Colonic mucosa (tissue), 4 donors: ENCODE data around the gene AUTS2. TPM values are rescaled to one million over a fixed set of nuclear protein-coding genes. Genes with fewer than 3 reads are reported as not detected.

Experiments used
- DNase-seq: peaks from one replicate; pipeline ENCODE4 v3.0.0-alpha.2; 2020
- H3K27ac ChIP-seq: fragments of 200-600 bp; one replicate; pipeline ENCODE4 v1.8.0; 2021
- H3K27me3 ChIP-seq: fragments of 200-600 bp; one replicate; pipeline ENCODE4 v1.8.0; 2021
- H3K36me3 ChIP-seq: fragments of 200-600 bp; one replicate; pipeline ENCODE4 v1.8.0; 2021
- H3K4me1 ChIP-seq: fragments of 200-600 bp; one replicate; pipeline ENCODE4 v1.8.0; 2021; ENCODE audit warnings: mild to moderate bottlenecking
- H3K4me3 ChIP-seq: fragments of 200-600 bp; one replicate; pipeline ENCODE4 v1.8.0; 2021
- H3K9ac ChIP-seq, 2 donors: one replicate each; pipeline ENCODE4 v1.7.0; 2013; ENCODE audit warnings: control low read depth in 2 of 2, low read depth in 2 of 2, low read length in 2 of 2
- H3K9me3 ChIP-seq: fragments of 200-600 bp; one replicate; pipeline ENCODE4 v1.8.0; 2021
- CTCF ChIP-seq: fragments of 200-600 bp; IDR thresholded peaks from one replicate; pipeline ENCODE4 v1.8.0; 2022; ENCODE audit warnings: antibody characterized with exemption, mild to moderate bottlenecking
- intact Hi-C: fragments of 100-400 bp; cut with DNase I; formaldehyde crosslinking; loops from one replicate; pipeline ENCODE4 v1.14.1; 2022
- total RNA-seq, 2 donors: library from RNA; stranded (reverse); fragmentation: NEBNext Ultra II Directional in 1 of 2; extraction: Animal tissue kit (Norgen Biotek cat#: 25700) in 1 of 2; gene quantifications; one replicate each; pipeline ENCODE4 v1.2.1, GENCODE V29; 2021
- donor health status: healthy.
- donor health status: DM: no; HTN: no; CAD: no.
- donor health status: DM: no; HTN: no; CAD: no.

AUTS2 gene
- total RNA-seq, 2 donors from 2014 or later: 39.8 to 42.3 TPM

- TF ChIP-seq CTCF: no peak
- intact Hi-C loops: no loop called here
- H3K4me3 ChIP-seq: no peak overlapping the region
Measured at GRCh38 chr7:69837387-69838068, 239.3 kb downstream of the AUTS2 start.

GRCh38 chr7:69839782-69840181 is 241.5 kb downstream of the AUTS2 start:
- Histone ChIP-seq H3K36me3 (no peaks in the 10 kb centered on the region), H3K27me3 (no peaks in the 10 kb centered on the region), H3K4me1 (no peaks in the 10 kb centered on the region), H3K4me3 (no peak overlapping the region), H3K9me3 (no peaks in the 10 kb centered on the region), H3K9ac (no peak overlapping the region), H3K27ac (no peak overlapping the region)
- no peak for DNase-seq
- TF ChIP-seq CTCF: no peak
- intact Hi-C loops: no loop called here

More at GRCh38 chr7:69837387-69838068, 239.3 kb downstream of the AUTS2 start:
- Histone ChIP-seq H3K27me3 (no peaks in the 10 kb centered on the region), H3K36me3 (no peaks in the 10 kb centered on the region), H3K9ac (no peak overlapping the region), H3K4me1 (no peaks in the 10 kb centered on the region), H3K9me3 (no peaks in the 10 kb centered on the region), H3K27ac (no peak overlapping the region)
- no peak for DNase-seq

- DNase-seq: no peak
- no peak for TF ChIP-seq CTCF
- intact Hi-C loops: no loop called here
Measured at GRCh38 chr7:69840248-69840647, 242.0 kb downstream of the AUTS2 start.

GRCh38 chr7:69843653-69844052 is 245.4 kb downstream of the AUTS2 start:
- H3K27me3 ChIP-seq: no peaks in the 10 kb centered on the region
- no peak overlapping the region for H3K4me3 ChIP-seq
- no peak overlapping the region for H3K27ac ChIP-seq
- H3K9ac ChIP-seq: no peak overlapping the region
- H3K9me3 ChIP-seq: no peaks in the 10 kb centered on the region
- no peaks in the 10 kb centered on the region for H3K4me1 ChIP-seq
- no peak for DNase-seq
- H3K36me3 ChIP-seq: no peaks in the 10 kb centered on the region
- intact Hi-C loops: no loop called here
- no peak for TF ChIP-seq CTCF

More at GRCh38 chr7:69840248-69840647, 242.0 kb downstream of the AUTS2 start:
- no peaks in the 10 kb centered on the region for H3K4me1 ChIP-seq
- H3K27me3 ChIP-seq: no peaks in the 10 kb centered on the region
- H3K9me3 ChIP-seq: no peaks in the 10 kb centered on the region
- H3K36me3 ChIP-seq: no peaks in the 10 kb centered on the region
- no peak overlapping the region for H3K27ac ChIP-seq
- no peak overlapping the region for H3K9ac ChIP-seq
- no peak overlapping the region for H3K4me3 ChIP-seq

GRCh38 chr7:69844264-69844868 is 246.1 kb downstream of the AUTS2 start:
- intact Hi-C loops: no loop called here
- H3K9me3 ChIP-seq: no peaks in the 10 kb centered on the region
- no peak overlapping the region for H3K9ac ChIP-seq
- DNase-seq: no peak
- no peaks in the 10 kb centered on the region for H3K27me3 ChIP-seq
- H3K4me1 ChIP-seq: no peaks in the 10 kb centered on the region
- H3K4me3 ChIP-seq: no peak overlapping the region
- no peaks in the 10 kb centered on the region for H3K36me3 ChIP-seq
- no peak for TF ChIP-seq CTCF
- no peak overlapping the region for H3K27ac ChIP-seq
